Keratinocyte (primary cell): ENCODE results near the gene ADGRA3.

Experiments
- EZH2 ChIP-seq: IDR thresholded peaks from one replicate; pipeline ENCODE4 v1.6.1; 2012; ENCODE audit warnings: inconsistent platforms, mild to moderate bottlenecking, low read length, moderate library complexity
- TF ChIP-seq, protein P1 (sequence below), 3 experiments: IDR thresholded peaks in 1 of 3; conservative IDR thresholded peaks in 1 of 3; optimal IDR thresholded peaks in 1 of 3; 2 replicates in 2 of 3; 3 replicates in 1 of 3; pipeline versions ENCODE3 to v1.5.1; 2011; ENCODE audit warnings: low read length in 3 of 3, mild to moderate bottlenecking in 3 of 3, moderate library complexity in 2 of 3, control low read depth in 1 of 3, inconsistent platforms in 1 of 3; ENCODE audit not compliant: insufficient read depth in 2 of 3; ENCODE audit errors: extremely low read depth in 1 of 3

DNA sequence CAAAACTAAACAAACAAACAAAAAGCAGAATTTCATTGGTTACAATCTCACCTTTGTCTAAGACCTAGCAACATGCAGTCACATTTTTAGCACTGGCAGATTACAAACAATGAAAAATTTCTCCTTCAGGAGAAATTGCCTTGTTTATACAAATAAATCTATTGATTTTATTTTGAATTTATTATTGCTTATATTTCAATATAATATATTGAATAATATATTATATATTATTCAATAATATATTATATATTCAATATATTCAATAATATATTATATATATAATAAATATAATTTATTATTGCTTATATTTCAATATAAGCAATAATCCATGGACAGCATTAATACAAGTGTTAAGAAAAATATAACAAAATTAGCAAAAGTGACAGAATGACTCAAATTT, 131.7 kb downstream of the ADGRA3 start:
- TF ChIP-seq, protein P1, sequence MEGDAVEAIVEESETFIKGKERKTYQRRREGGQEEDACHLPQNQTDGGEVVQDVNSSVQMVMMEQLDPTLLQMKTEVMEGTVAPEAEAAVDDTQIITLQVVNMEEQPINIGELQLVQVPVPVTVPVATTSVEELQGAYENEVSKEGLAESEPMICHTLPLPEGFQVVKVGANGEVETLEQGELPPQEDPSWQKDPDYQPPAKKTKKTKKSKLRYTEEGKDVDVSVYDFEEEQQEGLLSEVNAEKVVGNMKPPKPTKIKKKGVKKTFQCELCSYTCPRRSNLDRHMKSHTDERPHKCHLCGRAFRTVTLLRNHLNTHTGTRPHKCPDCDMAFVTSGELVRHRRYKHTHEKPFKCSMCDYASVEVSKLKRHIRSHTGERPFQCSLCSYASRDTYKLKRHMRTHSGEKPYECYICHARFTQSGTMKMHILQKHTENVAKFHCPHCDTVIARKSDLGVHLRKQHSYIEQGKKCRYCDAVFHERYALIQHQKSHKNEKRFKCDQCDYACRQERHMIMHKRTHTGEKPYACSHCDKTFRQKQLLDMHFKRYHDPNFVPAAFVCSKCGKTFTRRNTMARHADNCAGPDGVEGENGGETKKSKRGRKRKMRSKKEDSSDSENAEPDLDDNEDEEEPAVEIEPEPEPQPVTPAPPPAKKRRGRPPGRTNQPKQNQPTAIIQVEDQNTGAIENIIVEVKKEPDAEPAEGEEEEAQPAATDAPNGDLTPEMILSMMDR (optimal IDR thresholded peaks at IDR 0.05 in 1 of 3, IDR thresholded peaks at IDR 0.05 in 1 of 3, conservative IDR thresholded peaks at IDR 0.05 in 1 of 3; ENCODE audit: extremely low read depth in 1 of 3, insufficient read depth in 2 of 3, low read length in 3 of 3) = no peak
- TF ChIP-seq EZH2 = no peak
